ENCODE data around the gene EP300.

The EP300 gene

DNA sequence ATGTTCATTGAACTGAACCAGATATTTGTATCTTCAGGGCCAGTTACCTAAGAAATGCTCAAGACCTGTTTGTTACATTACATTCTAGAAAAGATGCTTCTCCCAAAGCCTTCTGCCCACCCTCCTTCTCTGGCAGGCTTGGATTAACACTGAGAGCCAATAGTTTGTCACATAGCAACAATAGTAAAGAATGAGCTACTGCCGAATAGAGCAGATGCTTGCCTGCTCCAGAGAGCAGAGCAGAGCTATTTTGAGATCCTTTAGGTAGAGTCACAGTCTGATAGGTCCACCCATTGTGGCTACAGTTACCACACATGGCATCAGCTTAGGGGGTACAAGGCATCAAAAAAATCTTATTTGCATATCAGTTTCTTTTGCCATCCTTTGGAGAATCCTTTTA is 13.5 kb upstream of the EP300 start:
- Histone ChIP-seq H3K79me2 (ENCODE audit: control insufficient read depth, low read length) (no peaks in the 10 kb centered on the region), H3K4me1 (ENCODE audit: control insufficient read depth, low read length) (peaks cover 6% of the 10 kb centered on the region), H3K9me2 (replicated peaks; ENCODE audit: control insufficient read depth, low read length) (no peaks in the 10 kb centered on the region), H3K27me3 (ENCODE audit: control insufficient read depth, low read length) (no peaks in the 10 kb centered on the region), H3F3A (ENCODE audit: control insufficient read depth, insufficient read depth) (no peaks in the 10 kb centered on the region), H4K20me1 (ENCODE audit: control insufficient read depth, insufficient read depth, low read depth, low read length) (no peaks in the 10 kb centered on the region), H3K4me2 (ENCODE audit: low read length) (no peak overlapping the region), H3K36me3 (ENCODE audit: control insufficient read depth, low read length) (no peaks in the 10 kb centered on the region), H3K4me3 (ENCODE audit: low read length) (no peak overlapping the region), H3K9me3 (ENCODE audit: control insufficient read depth, insufficient read depth, low read length) (no peaks in the 10 kb centered on the region), H3K27ac (ENCODE audit: low read depth, low read length) (no peak overlapping the region)
- TF ChIP-seq, protein P1, sequence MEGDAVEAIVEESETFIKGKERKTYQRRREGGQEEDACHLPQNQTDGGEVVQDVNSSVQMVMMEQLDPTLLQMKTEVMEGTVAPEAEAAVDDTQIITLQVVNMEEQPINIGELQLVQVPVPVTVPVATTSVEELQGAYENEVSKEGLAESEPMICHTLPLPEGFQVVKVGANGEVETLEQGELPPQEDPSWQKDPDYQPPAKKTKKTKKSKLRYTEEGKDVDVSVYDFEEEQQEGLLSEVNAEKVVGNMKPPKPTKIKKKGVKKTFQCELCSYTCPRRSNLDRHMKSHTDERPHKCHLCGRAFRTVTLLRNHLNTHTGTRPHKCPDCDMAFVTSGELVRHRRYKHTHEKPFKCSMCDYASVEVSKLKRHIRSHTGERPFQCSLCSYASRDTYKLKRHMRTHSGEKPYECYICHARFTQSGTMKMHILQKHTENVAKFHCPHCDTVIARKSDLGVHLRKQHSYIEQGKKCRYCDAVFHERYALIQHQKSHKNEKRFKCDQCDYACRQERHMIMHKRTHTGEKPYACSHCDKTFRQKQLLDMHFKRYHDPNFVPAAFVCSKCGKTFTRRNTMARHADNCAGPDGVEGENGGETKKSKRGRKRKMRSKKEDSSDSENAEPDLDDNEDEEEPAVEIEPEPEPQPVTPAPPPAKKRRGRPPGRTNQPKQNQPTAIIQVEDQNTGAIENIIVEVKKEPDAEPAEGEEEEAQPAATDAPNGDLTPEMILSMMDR (IDR thresholded peaks at IDR 0.05; ENCODE audit: low read depth, low read length, poor library complexity, severe bottlenecking): no peak
- TF ChIP-seq EZH2phosphoT487 (IDR thresholded peaks at IDR 0.05; ENCODE audit: borderline replicate concordance, low read length): no peak

DNA sequence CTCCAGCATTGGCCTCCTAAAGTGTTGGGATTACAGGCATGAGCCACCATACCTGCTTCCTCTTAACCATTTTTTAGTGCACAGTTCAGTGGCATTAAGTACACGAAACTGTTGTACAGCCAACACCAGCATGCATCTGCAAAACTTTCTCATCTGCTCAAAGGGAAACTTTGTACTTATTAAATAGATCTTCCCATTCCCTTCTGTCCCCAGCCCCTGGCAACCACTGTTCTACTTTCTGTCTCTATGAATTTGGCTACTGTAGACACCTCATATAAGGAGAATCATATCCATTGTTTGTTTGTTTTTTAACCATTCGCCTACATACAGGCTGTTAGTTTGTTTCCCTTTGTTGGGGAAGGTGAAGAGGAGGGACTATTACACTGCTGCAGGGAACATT is 6.5 kb upstream of the EP300 start:
- Histone ChIP-seq H3F3A (ENCODE audit: control insufficient read depth, insufficient read depth) (no peaks in the 10 kb centered on the region), H4K20me1 (ENCODE audit: control insufficient read depth, insufficient read depth, low read depth, low read length) (no peaks in the 10 kb centered on the region), H3K27ac (ENCODE audit: low read depth, low read length) (no peak overlapping the region), H3K4me2 (ENCODE audit: low read length) (no peak overlapping the region), H3K4me3 (ENCODE audit: low read length) (no peak overlapping the region), H3K27me3 (ENCODE audit: control insufficient read depth, low read length) (no peaks in the 10 kb centered on the region), H3K9me2 (replicated peaks; ENCODE audit: control insufficient read depth, low read length) (no peaks in the 10 kb centered on the region), H3K36me3 (ENCODE audit: control insufficient read depth, low read length) (no peaks in the 10 kb centered on the region), H3K9me3 (ENCODE audit: control insufficient read depth, insufficient read depth, low read length) (no peaks in the 10 kb centered on the region), H3K79me2 (ENCODE audit: control insufficient read depth, low read length) (no peaks in the 10 kb centered on the region), H3K4me1 (ENCODE audit: control insufficient read depth, low read length) (peaks cover 11% of the 10 kb centered on the region)
- TF ChIP-seq EZH2phosphoT487 (IDR thresholded peaks at IDR 0.05; ENCODE audit: borderline replicate concordance, low read length): no peak
- TF ChIP-seq, protein P1 (IDR thresholded peaks at IDR 0.05; ENCODE audit: low read depth, low read length, poor library complexity, severe bottlenecking): no peak

DNA sequence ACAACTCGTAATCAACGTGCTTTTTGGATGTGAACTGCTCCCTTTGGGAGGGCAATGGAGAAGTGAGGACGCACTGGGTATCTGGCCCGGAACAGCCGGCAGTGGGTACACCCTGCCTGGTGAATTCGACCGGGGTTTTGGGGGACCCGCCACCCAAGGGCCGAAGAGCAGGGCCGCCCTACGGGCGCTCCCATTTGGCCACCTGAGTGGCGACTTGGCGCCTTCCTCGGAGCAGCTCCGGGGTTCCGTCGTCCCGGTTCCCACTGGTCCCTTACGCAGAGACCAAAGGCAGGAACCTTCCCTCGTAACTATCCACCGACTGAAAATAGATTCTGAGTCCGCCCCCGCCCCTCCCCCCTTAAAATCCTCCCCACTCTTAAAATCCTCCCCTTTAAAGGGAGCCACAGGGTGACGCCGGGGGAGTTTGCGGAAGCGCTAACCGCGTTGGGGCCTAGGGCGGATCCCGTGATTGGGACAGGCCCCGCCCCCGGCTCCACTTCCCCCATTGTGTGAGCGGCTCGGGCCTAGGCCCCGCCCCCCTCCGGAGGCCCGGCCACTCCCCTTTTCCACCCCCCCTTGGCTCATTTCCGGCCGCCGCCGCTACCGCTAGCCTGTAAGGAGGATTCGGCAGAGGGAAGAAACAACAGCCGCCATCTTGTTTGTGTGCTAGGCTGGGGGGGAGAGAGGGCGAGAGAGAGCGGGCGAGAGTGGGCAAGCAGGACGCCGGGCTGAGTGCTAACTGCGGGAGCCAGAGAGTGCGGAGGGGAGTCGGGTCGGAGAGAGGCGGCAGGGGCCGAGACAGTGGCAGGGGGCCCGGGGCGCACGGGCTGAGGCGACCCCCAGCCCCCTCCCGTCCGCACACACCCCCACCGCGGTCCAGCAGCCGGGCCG is 1.0 kb upstream of the EP300 start:
- Histone ChIP-seq H3K27me3 (ENCODE audit: control insufficient read depth, low read length) (no peaks in the 10 kb centered on the region), H4K20me1 (ENCODE audit: control insufficient read depth, insufficient read depth, low read depth, low read length) (peaks cover 27% of the 10 kb centered on the region), H3K9me2 (replicated peaks; ENCODE audit: control insufficient read depth, low read length) (no peaks in the 10 kb centered on the region), H3K27ac (ENCODE audit: low read depth, low read length) (peak overlapping the region; percentile 94), H3F3A (ENCODE audit: control insufficient read depth, insufficient read depth) (no peaks in the 10 kb centered on the region), H3K4me2 (ENCODE audit: low read length) (peak overlapping the region; percentile 77), H3K4me1 (ENCODE audit: control insufficient read depth, low read length) (peaks cover 23% of the 10 kb centered on the region), H3K9me3 (ENCODE audit: control insufficient read depth, insufficient read depth, low read length) (no peaks in the 10 kb centered on the region), H3K4me3 (ENCODE audit: low read length) (peak overlapping the region; percentile 83), H3K36me3 (ENCODE audit: control insufficient read depth, low read length) (peaks cover 40% of the 10 kb centered on the region), H3K79me2 (ENCODE audit: control insufficient read depth, low read length) (peaks cover 46% of the 10 kb centered on the region)
- no peak for TF ChIP-seq EZH2phosphoT487 (IDR thresholded peaks at IDR 0.05; ENCODE audit: borderline replicate concordance, low read length)
- TF ChIP-seq, protein P1 (IDR thresholded peaks at IDR 0.05; ENCODE audit: low read depth, low read length, poor library complexity, severe bottlenecking): no peak
